HTR-8/SVneo (cell line): ENCODE data around the gene KIF20A.
"Not testable (repeated sequence)": the region's sequence is repeated elsewhere in the genome, so short reads cannot be mapped to it uniquely, and the experiment has no call there.

Experiments used
- DNase-seq: peaks from one replicate; pipeline ENCODE4 v3.0.0; 2011; ENCODE audit warnings: low spot score, mixed read lengths; ENCODE audit not compliant: insufficient read length
- FAIRE-seq: peaks from 2 replicates; lab custom pipeline; 2011; peaks lifted over from hg19 to GRCh38; lab: Jason Lieb, UNC

The KIF20A gene

GRCh38 chr5:138178516-138179276 is at the start of gene KIF20A, which contains the start of gene BRD8:
TSS of gene KIF20A (plus strand) at chr5:138179112. CDS start at chr5:138179681, 569 bp downstream.
TSS of gene BRD8 (minus strand) at chr5:138178630. CDS start at chr5:138178614, 16 bp downstream.
- peak; percentile 77 for FAIRE-seq
- DNase-seq: peak; percentile 90

GRCh38 chr5:138129347-138129746 is 49.6 kb upstream of the KIF20A start:
- DNase-seq: no peak
- FAIRE-seq: no peak

DNA sequence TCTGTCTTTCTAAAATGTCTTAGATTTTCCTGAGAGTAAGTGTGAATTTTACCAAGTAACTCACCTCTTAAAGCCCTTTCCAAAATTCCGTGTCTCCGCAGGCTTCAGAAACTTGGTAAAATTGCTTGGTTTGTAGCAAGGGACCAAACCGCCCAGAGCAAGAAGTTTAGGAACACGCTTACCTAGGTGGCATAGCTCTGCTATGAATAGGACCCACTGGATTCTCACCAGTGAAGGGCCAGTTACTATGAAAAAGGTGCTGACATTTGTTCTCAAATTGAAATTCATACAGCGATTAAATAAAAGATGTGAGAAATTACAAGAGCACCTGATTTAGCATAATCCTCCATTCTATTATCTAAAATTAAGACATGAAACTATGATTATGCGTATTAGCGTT is 46.4 kb upstream of the KIF20A start:
- FAIRE-seq: no peak

GRCh38 chr5:138138949-138139780 is 39.7 kb upstream of the KIF20A start, which contains the start of gene NME5:
TSS of gene NME5 (minus strand) at chr5:138139428. CDS start at chr5:138138780, 648 bp downstream.
- FAIRE-seq: no peak
- DNase-seq: no peak

More for the DNA sequence above, 46.4 kb upstream of the KIF20A start:
- no peak for DNase-seq

GRCh38 chr5:138139781-138140090 is 39.2 kb upstream of the KIF20A start:
- no peak for DNase-seq
- no peak for FAIRE-seq

DNA sequence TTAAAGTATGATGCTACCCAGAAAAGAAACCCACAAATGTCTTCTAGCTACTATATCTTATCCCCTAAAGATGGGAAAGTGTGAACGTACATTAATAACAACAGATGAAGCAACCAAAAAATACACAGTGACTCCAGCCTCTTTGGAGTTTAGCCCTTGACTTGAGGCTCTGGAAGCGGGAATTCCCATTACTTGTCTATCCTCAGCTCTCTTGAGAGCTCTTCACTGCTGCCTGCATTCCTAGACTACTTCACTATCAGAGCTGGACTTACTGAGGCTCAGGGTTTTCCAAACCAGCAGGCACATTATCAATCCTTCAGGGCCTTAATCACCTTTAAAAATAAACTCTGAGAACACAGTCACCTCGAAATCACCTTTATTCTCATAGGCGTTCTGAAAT is 38.6 kb upstream of the KIF20A start:
- DNase-seq (no peak), FAIRE-seq (no peak)

GRCh38 chr5:138141734-138142133 is 37.2 kb upstream of the KIF20A start:
- DNase-seq (no peak), FAIRE-seq (no peak)

- FAIRE-seq, DNase-seq: not testable (repeated sequence)
Measured at GRCh38 chr5:138143578-138143977, 35.3 kb upstream of the KIF20A start.

DNA sequence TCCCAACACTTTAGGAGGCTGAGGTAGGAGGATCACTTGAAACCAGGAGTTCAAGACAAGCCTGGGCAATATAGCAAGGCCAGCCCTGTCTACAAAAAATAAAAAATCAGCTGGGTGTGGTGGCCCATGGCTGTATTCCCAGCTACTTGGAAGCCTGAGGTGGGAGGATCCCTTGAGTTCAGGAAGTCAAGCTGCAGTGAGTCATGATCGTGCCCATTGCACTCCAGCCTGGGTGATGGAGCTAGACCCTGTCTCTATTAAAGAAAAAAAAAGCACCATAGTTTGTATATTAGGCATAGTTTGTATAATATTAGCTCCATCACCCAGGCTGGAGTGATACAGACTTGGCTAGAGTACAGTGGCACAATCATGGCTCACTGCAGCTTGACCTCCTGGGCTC is 30.1 kb upstream of the KIF20A start:
- FAIRE-seq (peak; percentile 49), DNase-seq (no peak)

- FAIRE-seq (no peak), DNase-seq (peak; percentile 35)
Measured at GRCh38 chr5:138149530-138149929, 29.4 kb upstream of the KIF20A start.

- FAIRE-seq, DNase-seq: not testable (repeated sequence)
Measured at GRCh38 chr5:138155977-138156376, 22.9 kb upstream of the KIF20A start.

DNA sequence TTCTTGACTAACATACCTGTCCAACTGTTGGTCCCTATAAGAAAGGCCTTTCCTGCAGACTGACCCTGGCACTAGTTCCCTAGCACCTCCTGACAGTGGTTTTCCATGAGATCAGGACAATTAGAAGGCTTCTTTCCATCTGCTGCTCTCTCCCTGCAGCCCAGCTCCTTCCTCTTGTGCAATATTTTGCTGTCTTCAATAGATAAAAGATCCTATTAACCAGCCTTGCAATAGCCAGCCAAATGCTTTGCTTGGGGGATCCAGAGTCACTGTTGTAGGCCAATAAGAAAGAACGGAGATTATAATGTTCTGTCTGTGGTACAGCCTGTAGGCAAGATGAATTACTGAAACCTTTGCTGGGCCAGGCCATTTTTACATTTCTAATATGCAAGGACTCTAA is 21.3 kb upstream of the KIF20A start:
- DNase-seq (no peak), FAIRE-seq (no peak)

- FAIRE-seq: no peak
- DNase-seq: no peak
Measured at GRCh38 chr5:138159666-138160065, 19.2 kb upstream of the KIF20A start.

DNA sequence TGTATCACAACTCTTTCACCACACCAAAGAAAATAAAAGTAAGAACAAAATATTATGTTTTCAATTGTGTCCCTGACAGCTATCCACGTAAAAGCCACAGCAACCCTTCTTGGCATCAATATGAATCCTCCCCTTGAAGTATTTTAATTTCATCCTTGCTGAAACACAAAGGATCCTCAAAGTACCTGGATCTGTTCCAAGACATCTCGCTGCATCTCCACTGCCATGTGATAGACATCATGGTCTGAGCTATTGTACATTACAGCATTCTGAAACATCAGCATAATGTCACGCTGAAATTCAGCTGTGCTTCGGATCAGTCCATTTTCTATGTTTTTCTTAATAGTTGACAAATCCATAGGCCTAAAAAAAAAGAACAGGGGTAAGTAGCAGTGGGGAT is 18.2 kb upstream of the KIF20A start:
- DNase-seq (no peak), FAIRE-seq (no peak)

DNA sequence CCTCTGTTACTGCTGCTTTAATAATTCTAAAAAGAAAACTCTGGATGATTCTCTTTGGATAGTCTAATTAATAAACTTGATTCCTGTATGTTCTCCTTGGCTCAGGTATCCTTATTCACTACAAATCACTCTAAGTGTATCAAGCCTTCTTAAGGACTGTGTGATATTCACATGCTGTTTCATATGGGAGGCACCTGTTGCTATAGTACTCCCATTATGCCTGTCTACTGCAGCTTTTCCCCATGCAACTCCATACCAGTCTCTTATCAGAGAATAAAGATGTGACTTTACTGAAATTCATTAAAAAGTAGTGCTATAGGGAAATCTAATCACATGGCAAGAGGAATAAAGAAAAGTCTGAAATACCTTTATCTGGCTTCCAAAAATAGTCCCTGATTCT is 15.2 kb upstream of the KIF20A start:
- no peak for FAIRE-seq
- DNase-seq: no peak

DNA sequence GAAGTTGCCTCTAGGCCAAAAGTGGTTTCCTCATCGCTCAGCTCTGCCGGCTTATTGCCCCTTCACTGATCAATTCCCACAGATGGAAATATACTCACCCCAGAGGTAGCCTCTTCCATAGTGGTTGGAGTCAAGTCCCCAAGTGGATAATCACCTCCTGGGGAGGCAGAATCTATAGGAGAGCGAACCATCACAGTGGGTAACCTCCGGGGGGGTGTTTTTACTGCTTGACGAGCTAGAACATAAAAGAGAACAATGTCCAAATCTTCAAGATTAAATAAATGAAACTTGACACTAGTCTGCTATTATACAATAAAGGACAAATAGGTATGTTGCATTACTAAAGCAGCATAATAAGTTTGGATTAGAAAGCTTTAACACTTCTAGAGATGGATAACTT is 9.8 kb upstream of the KIF20A start:
- DNase-seq (no peak), FAIRE-seq (no peak)

GRCh38 chr5:138170299-138170698 is 8.6 kb upstream of the KIF20A start:
- FAIRE-seq (no peak), DNase-seq (no peak)

- DNase-seq (peak; percentile 30), FAIRE-seq (no peak)
Measured at GRCh38 chr5:138177941-138178515, 884 bp upstream of the KIF20A start.

DNA sequence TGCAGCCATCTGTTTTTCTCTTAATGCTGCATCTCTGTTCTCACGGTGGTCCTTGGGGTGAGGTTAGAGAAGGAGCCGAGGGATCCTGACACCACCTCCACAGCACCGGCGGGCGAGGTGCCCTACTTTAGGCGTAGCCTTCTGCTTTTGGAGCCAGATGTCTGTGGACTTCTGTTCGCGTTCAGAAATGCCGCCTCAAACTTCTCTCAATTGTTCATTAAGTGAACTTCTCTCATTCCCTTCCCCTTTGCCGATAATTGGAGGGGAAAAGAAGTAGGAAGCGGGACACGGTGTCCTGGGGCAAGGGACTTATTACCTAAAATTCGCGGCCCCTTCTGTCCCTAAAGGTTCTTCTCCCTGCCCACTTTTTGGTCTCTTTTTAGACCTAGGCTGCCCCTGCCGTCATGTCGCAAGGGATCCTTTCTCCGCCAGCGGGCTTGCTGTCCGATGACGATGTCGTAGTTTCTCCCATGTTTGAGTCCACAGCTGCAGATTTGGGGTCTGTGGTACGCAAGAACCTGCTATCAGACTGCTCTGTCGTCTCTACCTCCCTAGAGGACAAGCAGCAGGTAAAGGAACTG is 455 bp downstream of the KIF20A start:
- FAIRE-seq: no peak

DNA sequence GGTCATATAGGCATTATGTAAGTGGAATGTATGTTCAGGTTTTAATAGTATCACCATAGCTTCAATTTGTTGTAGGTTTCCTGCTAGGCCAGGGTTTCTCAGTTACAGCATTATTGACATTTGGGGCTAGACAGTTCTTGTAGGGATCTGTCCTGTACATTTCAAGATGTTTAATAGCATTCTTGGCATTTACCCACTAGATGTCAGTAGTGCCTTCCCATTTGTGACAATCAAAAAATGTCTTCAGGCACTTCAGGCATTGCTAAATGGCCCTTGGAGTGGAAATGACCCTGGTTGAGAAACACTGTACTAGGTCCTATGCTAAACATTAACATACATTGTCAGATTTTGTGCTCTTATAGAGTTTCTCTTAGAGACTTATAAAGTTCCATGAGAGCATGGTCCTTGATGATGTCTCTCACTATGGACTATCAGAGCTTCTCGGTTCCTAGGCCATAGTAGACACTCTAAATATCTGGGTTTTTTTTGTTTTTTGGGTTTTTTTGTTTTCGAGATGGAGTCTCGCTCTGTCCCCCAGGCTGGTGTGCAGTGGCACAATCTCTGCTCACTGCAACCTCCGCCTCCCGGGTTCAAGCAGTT is 1.4 kb downstream of the KIF20A start:
- FAIRE-seq (no peak), DNase-seq (peak; percentile 56)

More for the DNA sequence above, 455 bp downstream of the KIF20A start:
- DNase-seq: no peak
